SW480 (cell line): ENCODE results near the gene UCK2.

Experiments
- DNase-seq: peaks from one replicate; pipeline ENCODE4 v3.0.0-alpha.2; 2016; ENCODE audit warnings: low spot score

The UCK2 gene

GRCh38 chr1:165855010-165855838, 27.8 kb downstream of the UCK2 start:
- no peak for DNase-seq

- DNase-seq: no peak
Observed at GRCh38 chr1:165856021-165856420, 28.6 kb downstream of the UCK2 start.

- no peak for DNase-seq
Observed at GRCh38 chr1:165856606-165857005, 29.2 kb downstream of the UCK2 start.

GRCh38 chr1:165857046-165857801, 29.8 kb downstream of the UCK2 start:
- no peak for DNase-seq

- DNase-seq: no peak
Observed at GRCh38 chr1:165858364-165858823, 31.0 kb downstream of the UCK2 start.

- no peak for DNase-seq
Observed at GRCh38 chr1:165858967-165859845, 31.8 kb downstream of the UCK2 start.

GRCh38 chr1:165860065-165860464, 32.7 kb downstream of the UCK2 start:
- DNase-seq: no peak

- DNase-seq: no peak
Observed at GRCh38 chr1:165861911-165862310, 34.5 kb downstream of the UCK2 start.

GRCh38 chr1:165862448-165862847, 35.0 kb downstream of the UCK2 start:
- no peak for DNase-seq

GRCh38 chr1:165863346-165863745, 35.9 kb downstream of the UCK2 start:
- no peak for DNase-seq

- DNase-seq: no peak
Observed at GRCh38 chr1:165865633-165866340, 38.4 kb downstream of the UCK2 start.

- DNase-seq: no peak
Observed at GRCh38 chr1:165869343-165869742, 41.9 kb downstream of the UCK2 start.

- peak; percentile 48 for DNase-seq
Observed at GRCh38 chr1:165871311-165872067, 44.1 kb downstream of the UCK2 start.

- DNase-seq: no peak
Observed at GRCh38 chr1:165873481-165873880, 46.1 kb downstream of the UCK2 start.

GRCh38 chr1:165874643-165875042, 47.2 kb downstream of the UCK2 start:
- no peak for DNase-seq

- peak; percentile 21 for DNase-seq
Observed at GRCh38 chr1:165875171-165875570, 47.8 kb downstream of the UCK2 start.

GRCh38 chr1:165875604-165876003, 48.2 kb downstream of the UCK2 start:
- no peak for DNase-seq

- DNase-seq: no peak
Observed at GRCh38 chr1:165876121-165876520, 48.7 kb downstream of the UCK2 start.

- no peak for DNase-seq
Observed at GRCh38 chr1:165877411-165877810, 50.0 kb downstream of the UCK2 start.

GRCh38 chr1:165877940-165878556, 50.6 kb downstream of the UCK2 start:
- DNase-seq: no peak
